GM12878 (cell line): ENCODE data around the gene CADM2. TPM values are rescaled to one million over a fixed set of nuclear protein-coding genes. Genes with fewer than 3 reads are reported as not detected.

Source experiments
- ATAC-seq: fragments of 200-7000 bp; cut with Tn5 transposase; 3 replicates; pipeline ENCODE4 v1.9.1; 2020; ENCODE audit warnings: mild to moderate bottlenecking, moderate library complexity
- BruUV-seq: library from RNA; stranded (reverse); fragments of 400-500 nt; replicated peaks from 2 replicates; lab custom pipeline; 2021; lab: Mats Ljungman, UMichigan
- CTCF ChIA-PET: fragments of 300-600 bp; sonication (Branson Sonifier 250); formaldehyde crosslinking; extraction: SDS; loops from one replicate; lab custom pipeline; 2021; ENCODE audit warnings: inconsistent platforms; lab: Yijun Ruan, JAX
- POLR2A ChIA-PET: fragments of 350-600 bp; formaldehyde crosslinking; extraction: SDS; loops from one replicate; lab custom pipeline; 2021; ENCODE audit warnings: inconsistent platforms; lab: Charles Lee
- RAD21 ChIA-PET: fragments of 300-600 bp; sonication (Branson Sonifier 250); formaldehyde crosslinking; loops from one replicate; lab custom pipeline; 2023; ENCODE audit warnings: antibody characterized with exemption; ENCODE audit not compliant: unreplicated experiment; lab: Charles Lee
- SMC1A ChIA-PET: fragments of 300-600 bp; sonication (Branson Sonifier 250); formaldehyde crosslinking; loops from one replicate; lab custom pipeline; 2023; ENCODE audit not compliant: unreplicated experiment, uncharacterized antibody; lab: Charles Lee
- DNase-seq: peaks from one replicate; pipeline ENCODE4 v3.0.0-alpha.2; 2011; ENCODE audit warnings: low read depth, low spot score
- FAIRE-seq: peaks from 3 replicates; lab custom pipeline; 2011; peaks lifted over from hg19 to GRCh38; lab: Jason Lieb, UNC
- H2AFZ ChIP-seq: 2 replicates; pipeline ENCODE4 v1.6.0; 2011; ENCODE audit warnings: low read depth, low read length, control low read depth; ENCODE audit not compliant: control insufficient read depth
- H3K27ac ChIP-seq: 2 replicates; pipeline ENCODE4 v1.5.1; 2011; ENCODE audit warnings: control low read depth; ENCODE audit not compliant: control insufficient read depth, insufficient read depth
- H3K27me3 ChIP-seq, 2 experiments: replicated peaks in 1 of 2; 2 replicates each; pipeline versions ENCODE4 v1.6.0 to v1.6.1; 2011; ENCODE audit warnings: low read length in 1 of 2; ENCODE audit not compliant: control insufficient read depth in 2 of 2, insufficient read depth in 2 of 2
- H3K36me3 ChIP-seq, 2 experiments: 2 replicates each; pipeline ENCODE4 v1.5.1; 2011; ENCODE audit warnings: low read length in 1 of 2; ENCODE audit not compliant: control insufficient read depth in 2 of 2, insufficient read depth in 2 of 2
- H3K4me1 ChIP-seq: 2 replicates; pipeline ENCODE4 v1.6.1; 2011; ENCODE audit warnings: mild to moderate bottlenecking, low read length, moderate library complexity, mixed read lengths; ENCODE audit not compliant: control insufficient read depth, insufficient read depth
- H3K4me2 ChIP-seq: 2 replicates; pipeline ENCODE4 v1.6.0; 2011; ENCODE audit warnings: control low read depth; ENCODE audit not compliant: control insufficient read depth, insufficient read depth
- H3K4me3 ChIP-seq: fragments of 200-600 bp; sonication (generic); 2 replicates; pipeline ENCODE4 v1.5.1; 2016
- H3K79me2 ChIP-seq: 2 replicates; pipeline ENCODE4 v1.6.0; 2011; ENCODE audit warnings: low read length; ENCODE audit not compliant: control insufficient read depth, insufficient read depth
- H3K9ac ChIP-seq: 2 replicates; pipeline ENCODE4 v1.8.0; 2011; ENCODE audit warnings: low read length, control low read depth, mixed read lengths; ENCODE audit not compliant: control insufficient read depth, insufficient read depth
- H3K9me3 ChIP-seq: replicated peaks from 3 replicates; pipeline ENCODE4 v1.5.1; 2011; ENCODE audit warnings: mild to moderate bottlenecking, low read length; ENCODE audit not compliant: control insufficient read depth, insufficient read depth
- H4K20me1 ChIP-seq: 2 replicates; pipeline ENCODE4 v1.6.0; 2011; ENCODE audit not compliant: control insufficient read depth, insufficient read depth
- JUND ChIP-seq: IDR thresholded peaks from 2 replicates; pipeline ENCODE4 v1.6.1; 2012; ENCODE audit warnings: low read depth, mild to moderate bottlenecking, low read length, improper control_type of control experiment, moderate library complexity
- MTA3 ChIP-seq: IDR thresholded peaks from 2 replicates; pipeline ENCODE4 v1.6.1; 2012; ENCODE audit warnings: low read length, inconsistent platforms, borderline replicate concordance
- POLR2AphosphoS5 ChIP-seq: IDR thresholded peaks from 2 replicates; pipeline ENCODE4 v1.6.1; 2011; ENCODE audit warnings: mild to moderate bottlenecking, low read length, inconsistent platforms
- SPI1 ChIP-seq: IDR thresholded peaks from 2 replicates; pipeline ENCODE4 v1.6.1; 2011; ENCODE audit warnings: low read depth, mild to moderate bottlenecking, low read length, moderate library complexity, borderline replicate concordance; ENCODE audit not compliant: insufficient read depth
- SRF ChIP-seq, 2 experiments: IDR thresholded peaks; 2 replicates each; pipeline ENCODE4 v1.6.1; 2011; ENCODE audit warnings: low read depth in 2 of 2, low read length in 2 of 2, mild to moderate bottlenecking in 1 of 2, moderate library complexity in 1 of 2
- STAT3 ChIP-seq: IDR thresholded peaks from 2 replicates; pipeline ENCODE4 v1.6.1; 2011; ENCODE audit warnings: low read depth, low read length, improper control_type of control experiment
- ZNF592 ChIP-seq: fragments of 450-650 bp; IDR thresholded peaks from 2 replicates; pipeline ENCODE4 v1.6.1; 2017; ENCODE audit warnings: mild to moderate bottlenecking, moderate library complexity
- ZNF687 ChIP-seq: fragments of 450-650 bp; IDR thresholded peaks from 2 replicates; pipeline ENCODE4 v1.6.1; 2017; ENCODE audit warnings: mild to moderate bottlenecking, moderate library complexity
- ZZZ3 ChIP-seq: IDR thresholded peaks from 2 replicates; pipeline ENCODE4 v1.6.1; 2011; ENCODE audit warnings: low read depth; ENCODE audit not compliant: control insufficient read depth, insufficient read length
- WGBS: methylation state at CpG from one replicate; pipeline ENCODE4 v1.1.6; 2016; ENCODE audit warnings: low lambda C conversion rate; ENCODE audit not compliant: insufficient replicate concordance, insufficient coverage; ENCODE audit errors: missing lambda C conversion rate; 5-methylcytosine and 5-hydroxymethylcytosine counted together
- in situ Hi-C: fragments of 300-500 bp; cut with MboI; formaldehyde crosslinking; loops from 9 replicates; pipeline ENCODE4 v1.14.3; 2018; ENCODE audit warnings: mixed read lengths
- intact Hi-C: fragments of 100-400 bp; cut with micrococcal nuclease; formaldehyde crosslinking; loops from one replicate; pipeline ENCODE4 v1.14.2; 2022; ENCODE audit not compliant: unreplicated experiment
- polyA plus RNA-seq, 11 experiments: library from polyadenylated mRNA; depleted of rRNA in 4 of 11; unstranded in 6 of 11; stranded (reverse) in 5 of 11; fragments of >200 nt; fragmentation: Nextera tagmentation in 4 of 11; fragmentation: Illumina TruSeq in 1 of 11; extraction: Ambion mirVana in 4 of 11; extraction: Trizol in 1 of 11; gene quantifications; 1 replicate in 1 of 11; 2 replicates in 10 of 11; pipeline versions ENCODE4 v1.2.1 to v1.2.3, GENCODE V29; 2011 to 2016; ENCODE audit warnings: inconsistent platforms in 2 of 11, missing spikeins in 2 of 11, low read depth in 1 of 11
- total RNA-seq, 4 experiments: library from RNA; depleted of rRNA in 3 of 4; stranded (reverse); fragments of >200 nt in 3 of 4; fragmentation: Illumina TruSeq in 1 of 4; extraction: Trizol in 1 of 4; gene quantifications; 2 replicates each; pipeline versions ENCODE4 v1.2.1 to v1.2.3, GENCODE V29; 2013 to 2021

CADM2 gene
- total and polyA plus RNA-seq, 10 of the 15 experiments (the other 5 are each of a cell fraction or from before 2014, with no cell fraction given): 0.13 TPM; not detected in 9

GRCh38 chr3:85783291-85783690 is 824.5 kb downstream of the CADM2 start:
- no peaks in the 10 kb centered on the region for H3K4me1 ChIP-seq
- no peak for DNase-seq
- in situ Hi-C loops (no loop called here), intact Hi-C loops (no loop called here)
- no peak for ATAC-seq
- no peak overlapping the region for H3K4me2 ChIP-seq
- H3K27me3 ChIP-seq: no peaks in the 10 kb centered on the region
- H4K20me1 ChIP-seq: no peaks in the 10 kb centered on the region
- ChIA-PET CTCF (no interaction called here), RAD21 (no interaction called here), SMC1A (no interaction called here), POLR2A (no interaction called here)
- no peak for FAIRE-seq
- H2AFZ ChIP-seq: no peak overlapping the region
- no peaks in the 10 kb centered on the region for H3K9me3 ChIP-seq
- H3K4me3 ChIP-seq: no peak overlapping the region
- H3K79me2 ChIP-seq: no peaks in the 10 kb centered on the region
- H3K9ac ChIP-seq: no peak overlapping the region
- no TSS peak for BruUV-seq
- WGBS: 0% methylated on average over 2 of the region's 2 CpGs
- no peaks in the 10 kb centered on the region for H3K36me3 ChIP-seq
- no peak for TF ChIP-seq ZNF687
- no peak for TF ChIP-seq STAT3
- no peak for TF ChIP-seq SRF (IDR thresholded peaks at IDR 0.05; ENCODE audit: low read depth in 2 of 2, low read length in 2 of 2)
- no peak for TF ChIP-seq SPI1
- TF ChIP-seq JUND: no peak
- no peak for TF ChIP-seq POLR2AphosphoS5
- TF ChIP-seq ZZZ3: no peak
- no peak for TF ChIP-seq ZNF592
- TF ChIP-seq MTA3: no peak
- no peak overlapping the region for H3K27ac ChIP-seq
